HG02610 (cell line): ENCODE data around the gene CAMK2N1.

Experiments used
- ATAC-seq: cut with Tn5 transposase; IDR thresholded peaks from one replicate; pipeline ENCODE4 v1.9.1; 2021; ENCODE audit warnings: mild to moderate bottlenecking, moderate library complexity; ENCODE audit not compliant: unreplicated experiment

Gene CAMK2N1

DNA sequence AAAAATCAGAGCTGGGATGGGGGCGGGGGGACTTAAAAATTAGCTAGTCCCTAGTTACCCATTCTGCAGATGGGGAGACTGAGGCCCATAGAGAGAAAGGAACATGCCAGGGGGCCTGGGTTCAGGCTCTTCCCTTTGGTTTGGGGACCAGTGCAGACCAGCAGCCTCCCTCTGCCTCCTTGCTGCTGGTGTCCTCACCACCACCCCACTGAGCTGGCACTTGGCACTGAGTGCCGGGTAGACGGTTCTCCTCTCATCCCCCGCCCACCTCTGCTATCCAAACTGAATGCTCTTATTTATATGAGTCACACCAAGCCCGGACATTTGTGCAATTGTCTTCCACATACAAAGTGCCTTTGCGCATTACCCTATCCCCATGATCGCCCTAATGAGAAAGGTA, 39.2 kb downstream of the CAMK2N1 start:
- no peak for ATAC-seq

DNA sequence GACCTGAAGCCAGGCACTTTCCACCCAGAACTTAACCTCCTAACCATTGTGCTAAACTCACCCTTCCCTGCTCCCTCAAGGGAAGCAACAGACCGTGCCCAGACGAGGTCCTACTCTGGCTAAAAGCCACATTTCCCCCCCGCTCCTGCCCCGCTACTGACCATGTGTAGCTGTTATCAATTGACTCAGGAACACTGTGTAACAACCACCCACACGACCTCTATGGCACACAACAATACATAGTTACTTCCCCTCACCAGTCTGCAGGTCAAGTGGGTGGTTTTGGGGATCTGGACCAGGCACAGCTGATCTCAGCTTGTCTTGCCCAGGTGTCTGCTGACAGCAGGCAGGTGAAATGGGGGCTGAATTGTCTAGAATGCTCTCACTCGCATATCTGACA, 40.1 kb downstream of the CAMK2N1 start:
- no peak for ATAC-seq

DNA sequence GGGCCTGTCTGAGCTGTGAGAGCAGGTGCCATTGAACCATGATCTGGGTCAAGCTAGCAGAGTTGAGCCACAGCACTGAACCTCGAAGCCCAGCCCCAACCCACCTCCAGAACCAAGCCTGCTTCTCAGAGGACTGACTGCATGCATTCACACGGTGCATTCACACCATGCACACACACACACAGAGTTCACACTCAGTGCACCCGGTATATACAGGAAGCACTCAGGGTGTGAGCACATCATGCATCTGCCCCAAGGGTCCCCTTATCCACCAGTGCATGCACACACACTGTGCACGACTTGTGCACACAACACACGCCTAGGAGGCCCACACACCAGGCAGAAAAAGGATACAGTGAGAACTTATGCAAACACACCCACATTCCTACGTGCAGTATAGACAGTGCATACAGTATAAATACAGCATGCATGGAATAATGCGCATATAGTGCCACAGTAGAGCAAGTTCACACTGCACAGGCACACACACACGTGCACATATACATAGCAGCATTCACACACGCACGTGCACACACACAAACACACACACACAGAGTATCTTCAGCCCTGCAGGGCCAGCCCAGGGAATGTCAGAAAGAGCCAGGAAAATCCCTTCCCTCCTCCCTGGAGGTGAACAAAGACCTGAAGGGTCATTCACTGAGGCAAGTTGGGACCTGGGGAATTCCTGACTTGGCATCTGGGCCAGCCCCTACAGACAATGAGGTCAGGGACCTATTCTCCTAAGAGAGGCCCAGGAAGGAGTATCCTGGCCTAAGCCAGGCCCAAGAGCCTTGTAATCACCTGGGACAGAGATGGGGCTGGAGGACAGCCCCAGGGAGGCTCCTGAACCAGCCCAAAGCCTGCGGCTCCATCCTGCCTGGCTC, 42.1 kb downstream of the CAMK2N1 start:
- ATAC-seq = no peak

DNA sequence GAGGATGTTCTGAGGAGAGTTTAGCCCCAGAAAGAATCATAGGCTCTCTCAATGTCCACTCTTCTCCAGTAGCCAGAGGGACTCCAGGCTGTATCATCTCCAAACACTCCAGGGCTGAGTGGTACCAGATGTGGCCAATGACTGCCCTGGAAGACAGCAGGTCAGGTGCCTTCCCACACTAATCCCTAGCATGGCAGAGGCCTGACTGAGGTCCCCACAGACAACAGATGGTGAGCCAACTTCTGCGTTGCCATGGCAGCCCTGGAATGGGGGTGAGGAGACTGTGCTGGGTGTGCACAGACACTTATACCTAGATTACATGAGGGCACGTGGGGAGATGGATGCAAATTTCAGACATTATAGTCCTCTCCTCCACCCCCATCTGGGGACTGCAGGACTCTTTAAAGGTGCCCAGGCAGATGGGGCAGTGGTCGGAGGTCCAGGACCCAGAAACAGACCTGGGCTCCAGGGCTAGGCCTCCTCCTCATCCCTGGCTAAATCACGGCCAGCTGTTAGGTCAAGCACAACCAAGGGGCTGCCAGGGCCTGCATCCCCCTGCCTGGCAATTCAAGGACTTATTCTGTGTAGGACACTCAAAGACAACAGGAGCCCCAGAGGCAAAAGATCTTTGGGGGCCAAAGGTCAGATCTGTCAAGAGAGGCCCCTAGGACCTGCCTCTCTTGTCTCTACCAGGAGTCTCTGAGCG, 42.9 kb downstream of the CAMK2N1 start:
- no peak for ATAC-seq

DNA sequence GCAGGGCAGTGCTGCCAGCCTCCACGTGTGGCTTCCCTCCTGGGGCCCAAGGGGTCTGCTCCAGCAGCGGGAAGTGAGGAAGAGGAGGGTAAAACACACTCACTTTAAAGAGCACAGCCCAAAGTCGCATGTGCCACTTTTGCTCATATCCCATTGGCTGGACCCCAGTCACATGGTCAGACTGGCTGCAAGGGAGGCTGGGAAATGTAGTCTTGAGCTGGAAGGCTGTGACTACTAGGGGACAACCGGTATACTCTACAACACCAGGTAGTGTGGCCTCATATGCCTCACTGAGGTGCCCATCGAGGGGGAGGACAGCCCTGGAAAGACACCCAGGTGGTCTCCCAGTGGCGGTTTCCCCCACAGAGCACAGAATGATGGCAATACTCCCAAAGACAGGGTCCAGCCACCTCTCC, 45.2 kb downstream of the CAMK2N1 start:
- ATAC-seq = no peak

DNA sequence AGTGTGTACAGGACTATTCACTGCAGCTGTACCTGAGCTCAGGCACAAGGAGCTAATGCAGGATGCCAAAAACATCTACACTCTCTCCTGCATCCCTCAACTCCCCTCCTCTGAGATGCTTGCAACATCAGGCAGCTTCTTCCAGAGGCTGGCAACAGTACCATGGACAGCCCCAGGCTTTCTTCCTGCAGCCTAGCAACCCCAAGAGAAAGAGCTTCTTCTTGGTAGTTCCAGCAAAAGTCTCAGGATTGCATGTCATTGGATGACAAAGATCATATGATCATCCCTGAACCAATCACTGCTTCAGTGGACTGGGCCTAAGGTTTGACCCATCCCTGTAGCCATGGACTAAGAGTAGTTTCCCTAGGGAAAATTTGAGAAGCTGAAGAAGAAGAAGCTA, 46.7 kb downstream of the CAMK2N1 start:
- no peak for ATAC-seq

DNA sequence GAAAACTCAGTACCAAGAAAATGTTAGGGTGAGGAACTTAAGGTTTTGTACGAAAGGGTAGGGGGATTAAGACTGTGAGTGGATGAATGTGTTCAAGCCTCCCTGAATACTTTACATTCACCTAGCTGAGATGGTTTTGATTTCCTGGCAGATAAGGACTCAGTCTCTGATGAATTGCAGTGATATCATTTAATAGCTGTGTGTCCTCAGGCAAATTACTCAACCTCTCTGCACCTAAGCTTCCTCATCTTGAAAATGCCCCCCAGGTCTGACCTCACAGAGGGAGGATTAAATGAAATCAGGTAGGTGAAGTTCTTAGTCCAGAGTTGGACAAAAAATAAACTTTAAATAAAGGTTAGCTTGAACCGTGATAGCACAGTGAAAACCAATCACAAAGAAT, 48.4 kb downstream of the CAMK2N1 start:
- ATAC-seq = no peak

DNA sequence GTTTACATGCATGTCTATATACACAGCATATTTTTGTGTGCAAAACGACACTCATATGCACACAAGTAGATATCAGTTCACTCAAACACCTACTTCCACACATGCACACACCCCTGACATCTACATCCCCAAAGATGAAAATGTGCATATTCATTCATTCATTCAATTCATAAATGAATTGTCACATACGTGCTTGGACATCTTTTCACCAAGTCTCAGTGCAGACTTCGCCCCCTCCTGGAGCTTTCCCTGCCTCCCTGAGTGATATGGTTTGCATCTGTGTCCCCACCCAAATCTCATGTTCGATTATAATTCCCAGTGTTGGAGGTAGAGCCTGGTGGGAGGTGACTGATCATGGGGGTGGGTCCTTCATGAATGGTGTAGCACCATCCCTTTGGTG, 53.1 kb downstream of the CAMK2N1 start:
- no peak for ATAC-seq
